CD1c-positive myeloid dendritic cell (primary cell): ENCODE results near the gene DCLRE1B.
A peak's percentile ranks its signal among the peaks of the same experiment; 100 is the strongest.

ENCODE experiments used
- DNase-seq: peaks from one replicate; pipeline ENCODE4 v3.0.0-alpha.2; 2016; ENCODE audit errors: extremely low spot score

DCLRE1B gene

GRCh38 chr1:113928187-113928930 lies 23.2 kb downstream of the DCLRE1B start:
- DNase-seq = peak; percentile 67

DNA sequence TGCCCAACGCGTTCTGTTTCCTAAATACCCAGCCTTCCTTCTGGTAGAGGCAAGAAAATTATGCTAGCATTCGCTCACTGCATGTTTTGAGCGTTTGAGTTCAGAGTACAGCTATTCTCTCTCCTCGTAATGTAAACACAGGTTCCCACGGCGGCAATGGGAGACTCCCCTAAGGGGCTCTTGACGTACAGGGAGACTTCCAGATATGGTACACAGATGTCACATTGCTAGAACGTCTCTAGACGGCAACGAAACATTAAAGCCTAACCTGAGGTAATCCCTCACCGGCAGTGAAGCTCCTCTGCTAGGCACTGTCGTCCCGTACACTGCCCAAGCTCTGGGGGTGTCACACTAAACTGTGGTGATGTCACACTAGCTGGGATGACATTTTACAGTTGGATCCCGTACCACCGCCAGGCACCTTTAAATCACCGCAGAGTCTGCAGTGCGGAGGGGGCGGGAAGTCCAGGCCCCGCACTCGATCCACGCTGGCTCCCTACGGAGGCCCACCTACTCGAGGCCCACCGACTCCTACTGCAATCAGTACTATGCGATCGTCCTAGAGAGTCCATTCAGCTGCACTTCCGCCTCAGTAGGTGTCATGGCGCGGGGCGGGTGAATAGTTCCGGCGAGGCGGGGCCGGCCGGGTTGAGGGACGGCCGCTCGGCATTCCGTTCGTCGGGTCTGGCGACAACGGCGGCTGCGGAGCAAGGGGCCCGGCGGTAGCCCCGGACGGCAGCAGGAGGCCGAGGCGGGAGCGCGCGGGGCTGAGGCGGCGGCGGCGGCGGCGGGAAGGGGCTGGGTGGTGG lies 24.0 kb downstream of the DCLRE1B start, which contains the start of gene HIPK1:
HIPK1 (plus strand) TSS at position 384 of the 809 bp plus-strand sequence.
- DNase-seq = peak; percentile 96

GRCh38 chr1:113929750-113930498 lies 24.8 kb downstream of the DCLRE1B start:
- peak; percentile 74 for DNase-seq

- peak; percentile 71 for DNase-seq
Observed at GRCh38 chr1:113930499-113931161, 25.5 kb downstream of the DCLRE1B start.

DNA sequence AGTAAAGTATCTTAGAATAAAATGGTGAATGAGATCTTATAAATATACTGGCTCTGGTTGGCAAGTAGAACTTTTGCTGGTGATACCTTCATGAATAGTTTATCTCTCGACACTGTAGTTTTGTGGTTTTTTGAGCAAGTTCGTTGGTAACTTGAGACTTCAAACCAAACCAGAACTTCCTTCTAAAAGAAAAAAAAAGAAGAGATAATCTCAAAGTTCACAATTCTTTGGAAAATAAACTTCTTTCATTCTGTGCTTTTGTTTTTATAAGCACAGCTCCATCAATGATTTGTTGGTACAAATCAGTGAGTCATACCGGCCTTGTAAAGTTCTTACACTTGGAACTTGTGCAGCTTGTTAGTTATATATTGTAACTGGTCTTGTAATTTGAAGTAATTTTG lies 26.3 kb downstream of the DCLRE1B start:
- DNase-seq = peak; percentile 67

GRCh38 chr1:113934006-113934405 lies 28.9 kb downstream of the DCLRE1B start:
- DNase-seq = no peak

DNA sequence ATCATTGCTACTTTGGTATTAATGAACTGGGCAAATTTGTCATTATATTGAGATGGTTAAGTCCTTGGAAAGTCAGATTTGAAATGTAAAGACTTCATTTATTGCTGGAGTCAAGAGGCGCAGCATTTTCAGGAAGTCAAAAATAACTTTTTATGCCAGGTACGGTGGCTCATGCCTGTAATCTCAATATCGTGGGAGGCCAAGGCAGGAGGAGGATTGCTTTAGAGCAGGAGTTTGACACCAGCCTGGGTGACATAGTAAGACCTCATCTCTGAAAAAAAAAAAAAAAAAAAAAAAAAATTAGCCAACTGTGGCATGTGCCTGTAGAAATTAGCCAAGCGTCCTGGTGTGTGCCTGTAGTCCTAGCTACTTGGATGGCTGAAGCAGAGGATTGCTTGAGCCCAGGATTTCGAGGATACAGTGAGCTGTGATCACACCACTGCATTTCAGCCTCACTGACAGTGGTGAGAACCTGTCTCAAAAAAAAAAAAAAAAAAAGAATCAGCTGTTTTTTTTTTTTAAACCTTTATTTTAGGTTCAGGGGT lies 29.5 kb downstream of the DCLRE1B start:
- DNase-seq = no peak

GRCh38 chr1:113935176-113935575 lies 30.1 kb downstream of the DCLRE1B start:
- DNase-seq = no peak

- no peak for DNase-seq
Observed at GRCh38 chr1:113935970-113936369, 30.8 kb downstream of the DCLRE1B start.

- no peak for DNase-seq
Observed at GRCh38 chr1:113937146-113937545, 32.0 kb downstream of the DCLRE1B start.

DNA sequence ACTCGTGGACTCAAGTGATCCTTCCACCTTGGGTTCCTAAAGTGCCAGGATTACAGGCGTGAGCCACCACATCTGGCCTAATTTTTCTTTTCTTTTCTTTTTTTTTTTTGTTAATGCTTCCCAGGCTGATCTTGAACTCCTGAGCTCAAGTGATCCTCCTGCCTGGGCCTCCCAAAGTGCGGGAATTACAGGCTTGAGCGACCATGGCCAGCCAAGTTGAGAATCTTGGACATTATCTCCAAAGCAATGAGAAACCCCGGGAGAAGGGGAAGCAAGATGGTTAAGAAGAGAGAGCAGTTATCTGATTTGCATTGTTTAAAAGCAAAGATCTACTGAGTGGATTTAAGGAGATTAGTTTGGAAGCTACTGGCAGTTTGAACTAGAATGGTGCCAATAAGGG lies 33.1 kb downstream of the DCLRE1B start:
- DNase-seq = no peak

GRCh38 chr1:113940365-113941244 lies 35.5 kb downstream of the DCLRE1B start:
- peak; percentile 23 for DNase-seq

- no peak for DNase-seq
Observed at GRCh38 chr1:113941245-113941559, 36.1 kb downstream of the DCLRE1B start.

GRCh38 chr1:113942527-113942926 lies 37.4 kb downstream of the DCLRE1B start:
- DNase-seq = no peak

DNA sequence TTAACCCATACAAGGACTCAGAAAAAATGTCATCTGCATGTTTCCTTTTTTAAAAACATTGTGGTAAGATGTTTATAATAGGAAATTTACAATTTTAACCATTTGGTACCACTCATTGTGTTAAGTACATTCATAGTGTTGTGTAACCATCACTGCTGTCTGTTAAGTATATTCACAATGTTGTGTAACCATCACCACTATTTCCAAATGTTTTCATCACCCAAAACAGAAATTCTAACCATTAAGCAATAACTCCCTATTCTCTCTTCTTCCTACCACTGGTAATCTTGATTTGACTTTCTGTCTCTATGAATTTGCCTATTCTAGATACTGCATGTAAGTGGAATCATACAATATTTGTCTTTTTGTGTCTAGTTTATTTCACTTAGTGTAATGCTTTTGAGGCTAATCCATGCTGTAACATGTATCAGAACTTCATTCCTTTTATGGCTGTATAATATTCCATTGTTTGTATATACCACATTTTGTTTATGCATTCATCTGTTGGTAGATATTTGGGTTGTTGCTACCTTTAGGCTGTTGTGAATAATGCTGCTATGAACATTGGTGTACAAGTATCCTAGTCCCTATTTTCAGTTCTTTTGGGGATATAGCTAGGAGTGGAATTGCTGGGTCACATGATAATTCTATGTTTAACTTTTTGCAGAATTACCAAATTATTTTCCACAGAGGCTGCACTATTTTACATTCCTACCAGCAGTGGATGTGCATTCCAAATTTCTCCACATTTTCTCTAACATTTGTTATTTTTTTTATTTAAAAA lies 38.1 kb downstream of the DCLRE1B start:
- peak; percentile 59 for DNase-seq

DNA sequence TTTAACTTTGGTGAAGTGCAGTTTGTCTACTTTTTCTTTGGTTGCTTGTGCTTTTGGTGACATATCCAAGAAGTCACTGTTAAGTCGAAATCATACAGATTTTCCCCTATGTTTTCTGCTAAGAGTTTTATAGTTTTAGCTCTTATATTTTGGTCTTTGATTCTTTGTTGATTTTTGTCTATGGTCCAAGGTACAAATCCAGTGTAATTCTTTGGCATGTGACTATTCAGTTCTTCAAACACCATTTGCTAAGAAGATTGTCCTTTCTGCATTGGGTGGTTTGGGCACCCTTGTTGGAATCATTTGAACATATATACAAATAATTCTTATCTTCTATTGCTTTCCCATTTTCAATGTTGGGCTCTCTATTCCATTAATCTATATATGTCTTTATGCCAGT lies 40.2 kb downstream of the DCLRE1B start:
- DNase-seq = no peak

DNA sequence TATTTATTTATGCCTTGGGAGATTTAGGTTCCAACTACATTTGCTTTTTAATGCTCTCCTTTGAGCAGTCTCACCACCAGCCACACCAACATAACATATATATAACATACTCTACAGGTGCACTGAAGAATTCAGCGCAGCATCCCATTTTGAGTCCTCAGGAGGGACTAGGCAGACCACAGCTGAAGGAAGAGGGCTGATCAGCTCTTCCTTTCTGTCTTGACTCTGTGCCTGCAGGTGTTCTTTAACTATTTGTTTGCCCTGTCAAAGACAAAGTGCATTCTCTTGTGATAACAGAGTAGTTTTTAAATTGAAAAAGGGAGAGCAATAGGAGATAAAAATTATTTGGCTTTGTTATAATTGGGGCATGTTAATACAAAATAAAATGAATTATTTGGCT lies 41.0 kb downstream of the DCLRE1B start:
- DNase-seq = no peak

DNA sequence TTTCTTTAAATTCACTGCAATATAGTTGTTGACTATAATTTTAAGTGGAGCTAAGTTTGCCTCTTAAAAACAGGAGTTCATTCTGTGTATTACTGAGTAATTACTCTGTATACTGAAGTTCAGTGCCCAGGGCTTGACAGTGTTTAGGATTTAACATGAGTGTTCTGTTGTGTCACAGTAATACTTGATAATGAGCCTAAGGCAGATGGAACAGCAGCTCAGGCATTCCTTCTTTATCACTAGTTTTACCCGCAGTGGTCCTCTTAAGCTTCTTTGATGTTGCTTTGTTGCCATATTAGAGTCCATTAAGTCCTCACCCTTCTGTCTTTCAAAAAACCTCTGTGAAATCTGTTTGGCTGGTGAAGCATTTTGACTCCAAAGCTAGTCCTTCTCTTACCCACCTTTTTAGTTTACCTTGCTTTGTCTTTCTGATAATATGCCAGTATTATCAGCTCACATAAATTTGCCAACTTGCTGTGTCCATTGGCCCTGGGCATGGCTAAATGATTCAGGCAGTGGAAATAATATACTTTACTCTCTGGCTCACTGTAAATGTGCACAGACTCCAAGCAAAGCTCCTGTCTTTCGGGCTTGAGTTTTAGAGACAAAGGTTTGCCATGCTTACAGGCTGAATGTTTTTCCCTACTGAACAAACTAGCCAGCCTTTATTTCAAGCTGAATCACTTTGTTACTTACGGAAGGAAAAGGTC lies 41.7 kb downstream of the DCLRE1B start:
- DNase-seq = no peak
